ENCODE data around the gene FAM131A.
"Not testable (repeated sequence)": the region's sequence is repeated elsewhere in the genome, so short reads cannot be mapped to it uniquely, and the experiment has no call there.

The FAM131A gene

DNA sequence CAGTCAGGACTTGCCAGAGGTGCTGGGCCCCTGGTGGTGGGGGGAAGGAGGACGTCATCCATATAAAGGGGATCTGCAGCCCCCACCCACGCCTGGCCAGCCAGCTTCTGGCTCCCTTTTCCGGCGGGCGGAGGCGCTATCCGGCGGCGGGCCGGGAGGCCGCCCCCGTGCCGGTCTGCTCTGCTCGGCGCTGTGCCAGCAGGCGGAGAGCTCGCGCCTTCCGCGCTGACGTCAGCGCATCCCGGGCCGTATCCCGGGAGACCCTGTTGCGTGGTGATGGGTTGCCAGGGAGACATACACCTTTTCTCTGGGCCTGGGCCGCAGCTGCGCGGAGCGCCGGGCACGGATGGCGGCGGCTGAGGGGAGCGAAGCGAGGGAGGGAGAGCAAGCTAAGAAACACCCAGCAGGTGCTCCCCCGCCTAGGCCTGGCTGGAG is 1.1 kb downstream of the FAM131A start:
- DNase-seq (ENCODE audit: extremely low read depth in 1 of 2, low read depth in 1 of 2): no peak

DNA sequence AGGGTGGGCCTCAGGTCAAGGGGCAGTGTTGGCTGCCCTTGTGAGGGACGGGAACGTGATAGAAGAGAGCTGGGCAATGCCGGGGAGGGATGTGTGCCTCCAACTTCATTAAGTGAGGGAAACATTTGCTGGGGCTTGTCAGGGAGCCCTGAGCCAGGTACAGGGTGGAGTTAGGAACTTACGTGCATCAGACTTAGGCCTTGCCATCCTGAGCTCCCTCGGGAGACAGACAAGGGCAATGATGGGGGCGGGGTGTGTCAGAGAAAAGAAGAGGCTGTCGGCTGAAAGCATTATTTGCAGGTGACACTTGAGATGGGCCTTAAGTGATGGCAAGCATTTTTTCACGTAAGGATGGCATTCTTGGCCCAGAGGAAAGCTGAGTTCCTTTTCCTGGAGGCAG is 1.6 kb downstream of the FAM131A start:
- DNase-seq (ENCODE audit: extremely low read depth in 1 of 2, low read depth in 1 of 2): no peak

- not testable (repeated sequence) for DNase-seq (ENCODE audit: extremely low read depth in 1 of 2, low read depth in 1 of 2)
Observed at GRCh38 chr3:184339451-184340135, 2.2 kb downstream of the FAM131A start.

GRCh38 chr3:184341925-184342324 is 4.5 kb downstream of the FAM131A start:
- DNase-seq (ENCODE audit: extremely low read depth in 1 of 2, low read depth in 1 of 2): no peak

GRCh38 chr3:184343200-184343876 is 5.9 kb downstream of the FAM131A start:
- DNase-seq (ENCODE audit: extremely low read depth in 1 of 2, low read depth in 1 of 2): no peak

DNA sequence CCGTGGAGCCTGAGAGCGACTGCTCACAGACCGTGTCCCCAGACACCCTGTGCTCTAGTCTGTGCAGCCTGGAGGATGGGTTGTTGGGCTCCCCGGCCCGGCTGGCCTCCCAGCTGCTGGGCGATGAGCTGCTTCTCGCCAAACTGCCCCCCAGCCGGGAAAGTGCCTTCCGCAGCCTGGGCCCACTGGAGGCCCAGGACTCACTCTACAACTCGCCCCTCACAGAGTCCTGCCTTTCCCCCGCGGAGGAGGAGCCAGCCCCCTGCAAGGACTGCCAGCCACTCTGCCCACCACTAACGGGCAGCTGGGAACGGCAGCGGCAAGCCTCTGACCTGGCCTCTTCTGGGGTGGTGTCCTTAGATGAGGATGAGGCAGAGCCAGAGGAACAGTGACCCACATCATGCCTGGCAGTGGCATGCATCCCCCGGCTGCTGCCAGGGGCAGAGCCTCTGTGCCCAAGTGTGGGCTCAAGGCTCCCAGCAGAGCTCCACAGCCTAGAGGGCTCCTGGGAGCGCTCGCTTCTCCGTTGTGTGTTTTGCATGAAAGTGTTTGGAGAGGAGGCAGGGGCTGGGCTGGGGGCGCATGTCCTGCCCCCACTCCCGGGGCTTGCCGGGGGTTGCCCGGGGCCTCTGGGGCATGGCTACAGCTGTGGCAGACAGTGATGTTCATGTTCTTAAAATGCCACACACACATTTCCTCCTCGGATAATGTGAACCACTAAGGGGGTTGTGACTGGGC is 7.3 kb downstream of the FAM131A start:
- no peak for DNase-seq (ENCODE audit: extremely low read depth in 1 of 2, low read depth in 1 of 2)

DNA sequence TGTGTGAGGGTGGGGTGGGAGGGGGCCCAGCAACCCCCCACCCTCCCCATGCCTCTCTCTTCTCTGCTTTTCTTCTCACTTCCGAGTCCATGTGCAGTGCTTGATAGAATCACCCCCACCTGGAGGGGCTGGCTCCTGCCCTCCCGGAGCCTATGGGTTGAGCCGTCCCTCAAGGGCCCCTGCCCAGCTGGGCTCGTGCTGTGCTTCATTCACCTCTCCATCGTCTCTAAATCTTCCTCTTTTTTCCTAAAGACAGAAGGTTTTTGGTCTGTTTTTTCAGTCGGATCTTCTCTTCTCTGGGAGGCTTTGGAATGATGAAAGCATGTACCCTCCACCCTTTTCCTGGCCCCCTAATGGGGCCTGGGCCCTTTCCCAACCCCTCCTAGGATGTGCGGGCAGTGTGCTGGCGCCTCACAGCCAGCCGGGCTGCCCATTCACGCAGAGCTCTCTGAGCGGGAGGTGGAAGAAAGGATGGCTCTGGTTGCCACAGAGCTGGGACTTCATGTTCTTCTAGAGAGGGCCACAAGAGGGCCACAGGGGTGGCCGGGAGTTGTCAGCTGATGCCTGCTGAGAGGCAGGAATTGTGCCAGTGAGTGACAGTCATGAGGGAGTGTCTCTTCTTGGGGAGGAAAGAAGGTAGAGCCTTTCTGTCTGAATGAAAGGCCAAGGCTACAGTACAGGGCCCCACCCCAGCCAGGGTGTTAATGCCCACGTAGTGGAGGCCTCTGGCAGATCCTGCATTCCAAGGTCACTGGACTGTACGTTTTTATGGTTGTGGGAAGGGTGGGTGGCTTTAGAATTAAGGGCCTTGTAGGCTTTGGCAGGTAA is 8.1 kb downstream of the FAM131A start:
- DNase-seq (ENCODE audit: extremely low read depth in 1 of 2, low read depth in 1 of 2): no peak

DNA sequence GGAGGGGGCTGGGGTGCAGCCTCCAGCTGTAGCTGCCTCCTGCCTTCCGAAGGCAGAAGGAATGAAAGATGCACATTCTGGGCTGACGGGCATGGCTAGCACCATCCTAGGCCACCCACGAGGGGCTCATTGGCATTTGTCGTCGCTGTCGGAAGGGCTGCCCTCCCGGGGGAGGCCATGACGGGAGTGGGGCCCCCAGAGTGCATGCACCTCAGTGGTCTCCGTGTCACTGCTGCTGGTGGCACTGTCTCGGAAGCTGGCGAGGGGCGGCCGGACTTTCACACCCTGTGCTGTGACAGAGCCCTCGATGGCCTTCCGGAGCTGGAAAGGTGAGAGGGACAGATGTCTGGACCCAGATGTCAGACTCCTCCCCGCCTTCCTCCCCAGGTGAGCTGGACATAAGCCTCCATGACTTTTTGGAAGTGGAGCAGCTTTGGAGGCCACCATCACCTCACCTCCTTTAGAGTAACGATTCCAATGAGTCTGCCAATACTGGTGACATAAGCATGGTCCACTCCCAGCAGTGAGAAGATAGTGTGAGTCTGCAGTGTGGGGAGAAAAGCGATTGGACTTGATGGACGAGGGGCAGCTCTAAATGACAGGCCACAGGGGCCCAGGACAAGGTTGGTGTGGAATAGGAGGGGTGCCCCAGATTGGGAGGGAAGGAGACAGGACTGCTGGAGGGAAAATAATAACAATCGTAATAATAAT is 9.2 kb downstream of the FAM131A start:
- no peak for DNase-seq (ENCODE audit: extremely low read depth in 1 of 2, low read depth in 1 of 2)

- DNase-seq (ENCODE audit: extremely low read depth in 1 of 2, low read depth in 1 of 2): no peak
Observed at GRCh38 chr3:184347321-184348056, 10.1 kb downstream of the FAM131A start.

GRCh38 chr3:184348057-184348382 is 10.6 kb downstream of the FAM131A start:
- no peak for DNase-seq (ENCODE audit: extremely low read depth in 1 of 2, low read depth in 1 of 2)

DNA sequence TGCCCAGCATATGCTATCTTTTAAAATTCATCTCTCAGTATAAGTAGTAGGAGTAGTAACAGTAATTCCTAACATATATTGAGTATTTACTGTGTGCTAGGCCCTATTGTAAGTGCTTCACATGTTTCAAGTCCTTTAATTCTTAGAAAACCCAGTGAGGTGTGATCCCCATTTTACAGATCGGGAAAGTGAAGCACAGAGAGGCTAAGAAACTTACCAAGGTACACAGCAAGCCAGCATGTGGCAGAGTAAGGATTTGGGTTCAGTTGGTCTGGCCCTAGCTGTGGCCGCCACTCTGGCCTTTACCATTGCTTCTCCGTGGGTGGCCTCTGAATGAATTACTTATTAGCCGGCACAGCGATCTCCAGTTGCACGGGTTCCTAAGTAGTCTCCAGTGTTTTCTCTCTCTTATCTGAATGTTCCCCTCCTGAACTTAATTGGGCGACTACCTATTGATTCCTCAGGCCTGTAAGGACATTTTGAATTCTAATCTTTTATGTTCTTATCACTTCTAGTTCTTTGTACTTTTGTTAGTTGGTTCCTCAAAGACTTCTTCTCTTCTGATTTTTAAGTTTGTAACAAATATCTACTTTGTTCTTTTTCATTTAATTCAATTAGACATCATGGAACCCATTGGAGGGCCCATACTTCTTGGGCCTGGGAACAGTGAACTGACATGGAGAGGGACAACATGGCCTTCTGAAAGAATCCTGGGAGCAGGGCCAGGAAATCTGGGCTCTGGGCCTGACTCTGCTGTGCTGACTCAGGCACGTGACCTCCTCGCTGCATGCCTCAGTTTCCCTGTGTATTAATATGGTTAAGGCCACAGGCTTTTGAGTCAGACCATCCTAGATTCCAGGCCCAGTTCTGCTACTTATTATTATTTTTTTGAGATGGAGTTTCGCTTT is 12.4 kb downstream of the FAM131A start:
- DNase-seq (ENCODE audit: extremely low read depth in 1 of 2, low read depth in 1 of 2): no peak

- DNase-seq (ENCODE audit: extremely low read depth in 1 of 2, low read depth in 1 of 2): no peak
Observed at GRCh38 chr3:184350618-184351017, 13.2 kb downstream of the FAM131A start.

DNA sequence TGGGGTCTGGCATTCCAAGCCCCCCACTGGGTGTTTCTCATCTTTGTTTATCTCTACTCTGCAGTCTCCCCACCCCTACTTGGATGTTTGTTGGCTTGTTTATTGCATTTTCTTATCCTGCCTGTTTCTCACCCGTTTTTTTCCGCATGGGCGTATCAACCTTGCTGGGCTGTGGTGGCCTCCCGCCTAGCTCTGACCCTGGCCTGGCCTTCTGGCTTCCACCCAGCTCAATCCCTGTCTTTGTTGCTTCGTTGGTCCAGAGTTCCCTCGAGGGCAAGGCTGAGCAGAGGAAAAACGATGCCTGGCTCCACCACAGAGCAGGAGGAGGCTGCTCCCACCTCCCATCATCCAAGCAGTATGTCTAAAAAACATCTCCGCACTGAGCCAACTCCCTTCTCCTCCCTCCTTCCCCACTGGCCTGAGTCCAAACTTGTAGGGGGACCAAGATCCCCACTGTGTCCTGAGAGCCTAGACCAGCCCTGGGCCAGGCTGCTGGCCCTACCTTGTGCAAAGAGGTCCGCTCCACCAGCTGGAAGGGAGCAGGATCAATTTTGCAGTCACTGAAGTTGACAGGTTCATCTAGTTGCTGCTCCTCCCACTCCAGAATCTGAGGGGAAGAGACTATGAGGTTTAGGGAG is 14.2 kb downstream of the FAM131A start:
- DNase-seq (ENCODE audit: extremely low read depth in 1 of 2, low read depth in 1 of 2): no peak

- no peak for DNase-seq (ENCODE audit: extremely low read depth in 1 of 2, low read depth in 1 of 2)
Observed at GRCh38 chr3:184352149-184352785, 14.9 kb downstream of the FAM131A start.

DNA sequence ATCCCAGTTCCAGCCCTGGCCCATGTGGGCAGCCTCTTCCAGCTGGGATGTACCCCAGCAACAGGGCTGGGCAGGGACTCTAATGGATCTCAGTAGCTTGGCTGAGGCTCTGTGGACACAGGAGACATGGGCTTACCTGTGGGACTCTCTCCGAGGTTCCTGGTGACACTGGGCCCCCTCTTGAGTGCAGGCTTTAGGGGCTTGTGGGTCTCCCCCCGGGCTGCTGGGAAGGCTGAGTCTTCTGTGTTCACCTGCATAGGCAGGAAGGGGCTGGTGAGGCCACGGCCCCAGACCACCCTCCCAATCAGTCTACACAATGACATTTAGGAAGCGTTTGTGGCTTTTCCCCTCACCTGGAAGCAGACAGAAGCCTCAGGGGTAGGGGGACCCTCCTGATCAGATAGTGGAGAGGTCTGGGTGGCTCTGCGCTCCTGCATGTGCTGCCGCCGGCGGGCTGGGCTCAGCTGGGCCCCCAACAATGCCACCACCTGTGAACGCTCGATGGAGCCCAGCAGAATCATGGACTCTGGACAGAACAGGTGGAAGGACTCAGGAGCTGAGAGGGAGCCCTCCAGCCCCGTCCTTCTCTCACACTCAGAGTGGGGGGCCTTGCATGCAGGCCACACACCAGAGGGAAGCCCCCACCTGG is 15.6 kb downstream of the FAM131A start:
- no peak for DNase-seq (ENCODE audit: extremely low read depth in 1 of 2, low read depth in 1 of 2)

- DNase-seq (ENCODE audit: extremely low read depth in 1 of 2, low read depth in 1 of 2): no peak
Observed at GRCh38 chr3:184353546-184353941, 16.1 kb downstream of the FAM131A start.

DNA sequence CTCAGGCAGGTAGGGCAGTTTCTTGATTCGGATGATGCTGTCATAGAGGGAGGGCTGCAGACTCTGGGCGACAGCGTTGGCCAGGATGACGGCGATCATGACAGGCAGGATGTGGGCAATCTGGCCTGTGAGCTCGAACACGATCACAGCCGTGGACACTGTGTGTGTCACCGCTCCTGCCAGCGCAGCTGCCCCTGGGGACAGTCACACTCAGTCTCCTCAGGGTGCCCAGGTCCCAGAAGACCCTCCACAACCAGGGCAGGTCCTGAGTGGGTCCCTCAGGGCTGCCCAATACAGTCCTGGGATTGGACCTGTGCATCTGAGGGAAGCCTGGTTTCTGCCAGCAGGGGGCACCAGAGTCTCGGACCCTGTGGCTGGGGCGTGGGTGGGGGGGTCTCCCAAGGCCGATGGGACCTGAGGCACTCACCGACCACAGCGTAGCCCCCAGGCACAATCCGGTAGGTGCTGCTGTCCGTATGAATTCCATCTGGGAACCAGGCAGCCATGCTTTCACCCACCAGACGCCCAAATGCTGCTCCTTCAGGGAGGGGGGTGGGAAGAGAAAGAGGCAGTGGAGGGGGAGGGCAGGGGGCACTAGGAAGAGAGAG is 16.8 kb downstream of the FAM131A start:
- peak in 1 of 2 donors; percentile 59 for DNase-seq (ENCODE audit: extremely low read depth in 1 of 2, low read depth in 1 of 2)
